Parathyroid adenoma (tissue), 2 donors: ENCODE results near the gene OBSCN.

ENCODE experiments used
- H2AFZ ChIP-seq: fragments of 300-600 bp; sonication (generic); one replicate; pipeline ENCODE4 v1.7.0; 2017; ENCODE audit warnings: antibody characterized with exemption, mild to moderate bottlenecking
- H3K27ac ChIP-seq: fragments of 300-600 bp; sonication (generic); one replicate; pipeline ENCODE4 v1.7.0; 2017
- H3K27me3 ChIP-seq: fragments of 300-600 bp; sonication (generic); one replicate; pipeline ENCODE4 v1.7.0; 2017; ENCODE audit warnings: low read length; ENCODE audit not compliant: control insufficient read depth, insufficient read depth
- H3K36me3 ChIP-seq: fragments of 300-600 bp; sonication (generic); one replicate; pipeline ENCODE4 v1.7.0; 2017; ENCODE audit warnings: low read length; ENCODE audit not compliant: control insufficient read depth, insufficient read depth
- H3K4me1 ChIP-seq: fragments of 300-600 bp; sonication (generic); one replicate; pipeline ENCODE4 v1.7.0; 2017; ENCODE audit warnings: control low read depth
- H3K4me2 ChIP-seq: fragments of 300-600 bp; sonication (generic); one replicate; pipeline ENCODE4 v1.7.0; 2017; ENCODE audit warnings: low read length
- H3K4me3 ChIP-seq: fragments of 300-600 bp; sonication (generic); one replicate; pipeline ENCODE4 v1.7.0; 2017; ENCODE audit warnings: low read depth, low read length
- H3K79me2 ChIP-seq: fragments of 300-600 bp; sonication (generic); one replicate; pipeline ENCODE4 v1.7.0; 2017; ENCODE audit warnings: control low read depth
- H3K9ac ChIP-seq: fragments of 300-600 bp; sonication (generic); one replicate; pipeline ENCODE4 v1.7.0; 2017; ENCODE audit warnings: mild to moderate bottlenecking
- H3K9me3 ChIP-seq: fragments of 300-600 bp; sonication (generic); one replicate; pipeline ENCODE4 v1.7.0; 2017; ENCODE audit warnings: low read length; ENCODE audit not compliant: control insufficient read depth
- TF ChIP-seq, protein P1 (sequence below): fragments of 300-600 bp; sonication (generic); IDR thresholded peaks from one replicate; pipeline ENCODE4 v1.7.0; 2017; ENCODE audit warnings: antibody characterized with exemption, mild to moderate bottlenecking
- donor health status: primary hyperparathyroidism.

The OBSCN gene

DNA sequence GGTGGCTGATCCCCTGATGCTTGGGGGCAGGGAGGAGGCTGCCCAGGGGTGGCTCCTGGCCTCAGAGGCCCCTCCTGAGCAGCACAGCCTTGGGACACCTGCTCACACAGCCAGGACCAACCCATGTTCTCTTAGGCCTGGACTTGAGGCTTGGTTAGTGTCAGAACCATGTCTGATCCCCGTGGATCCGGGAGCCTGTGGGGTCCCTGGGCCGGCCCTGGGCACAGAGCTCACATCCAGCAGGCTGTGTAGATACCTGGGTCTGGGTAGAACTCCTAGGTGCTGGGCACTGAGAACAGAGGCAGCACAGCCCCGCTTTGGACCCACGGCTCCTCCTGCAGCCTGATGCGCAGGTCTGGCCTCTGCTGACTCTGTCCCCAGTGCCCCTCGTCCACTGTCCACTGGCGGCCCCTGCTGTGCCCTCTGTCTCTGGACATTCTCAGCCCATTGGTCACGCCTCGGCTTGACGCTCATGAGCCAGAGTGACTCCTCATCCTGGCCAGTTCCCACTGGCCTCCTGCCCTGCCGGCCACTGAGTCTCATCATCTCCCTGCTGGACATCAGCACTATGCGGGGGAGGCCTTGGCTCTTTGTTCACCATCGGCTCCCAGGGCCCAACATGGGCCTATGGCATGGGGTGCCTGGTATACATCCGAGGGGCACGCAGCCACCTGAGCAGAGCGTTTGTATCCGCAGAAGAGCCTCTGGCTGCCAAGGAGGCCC is 128.6 kb downstream of the OBSCN start:
- Histone ChIP-seq H3K36me3 (no peaks in the 10 kb centered on the region), H3K4me2 (no peak overlapping the region), H3K79me2 (no peaks in the 10 kb centered on the region), H3K9ac (no peak overlapping the region), H3K9me3 (no peaks in the 10 kb centered on the region), H3K4me3 (no peak overlapping the region), H3K27me3 (no peaks in the 10 kb centered on the region), H2AFZ (no peak overlapping the region), H3K4me1 (no peaks in the 10 kb centered on the region), H3K27ac (no peak overlapping the region)
- TF ChIP-seq, protein P1, sequence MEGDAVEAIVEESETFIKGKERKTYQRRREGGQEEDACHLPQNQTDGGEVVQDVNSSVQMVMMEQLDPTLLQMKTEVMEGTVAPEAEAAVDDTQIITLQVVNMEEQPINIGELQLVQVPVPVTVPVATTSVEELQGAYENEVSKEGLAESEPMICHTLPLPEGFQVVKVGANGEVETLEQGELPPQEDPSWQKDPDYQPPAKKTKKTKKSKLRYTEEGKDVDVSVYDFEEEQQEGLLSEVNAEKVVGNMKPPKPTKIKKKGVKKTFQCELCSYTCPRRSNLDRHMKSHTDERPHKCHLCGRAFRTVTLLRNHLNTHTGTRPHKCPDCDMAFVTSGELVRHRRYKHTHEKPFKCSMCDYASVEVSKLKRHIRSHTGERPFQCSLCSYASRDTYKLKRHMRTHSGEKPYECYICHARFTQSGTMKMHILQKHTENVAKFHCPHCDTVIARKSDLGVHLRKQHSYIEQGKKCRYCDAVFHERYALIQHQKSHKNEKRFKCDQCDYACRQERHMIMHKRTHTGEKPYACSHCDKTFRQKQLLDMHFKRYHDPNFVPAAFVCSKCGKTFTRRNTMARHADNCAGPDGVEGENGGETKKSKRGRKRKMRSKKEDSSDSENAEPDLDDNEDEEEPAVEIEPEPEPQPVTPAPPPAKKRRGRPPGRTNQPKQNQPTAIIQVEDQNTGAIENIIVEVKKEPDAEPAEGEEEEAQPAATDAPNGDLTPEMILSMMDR, result no peak

DNA sequence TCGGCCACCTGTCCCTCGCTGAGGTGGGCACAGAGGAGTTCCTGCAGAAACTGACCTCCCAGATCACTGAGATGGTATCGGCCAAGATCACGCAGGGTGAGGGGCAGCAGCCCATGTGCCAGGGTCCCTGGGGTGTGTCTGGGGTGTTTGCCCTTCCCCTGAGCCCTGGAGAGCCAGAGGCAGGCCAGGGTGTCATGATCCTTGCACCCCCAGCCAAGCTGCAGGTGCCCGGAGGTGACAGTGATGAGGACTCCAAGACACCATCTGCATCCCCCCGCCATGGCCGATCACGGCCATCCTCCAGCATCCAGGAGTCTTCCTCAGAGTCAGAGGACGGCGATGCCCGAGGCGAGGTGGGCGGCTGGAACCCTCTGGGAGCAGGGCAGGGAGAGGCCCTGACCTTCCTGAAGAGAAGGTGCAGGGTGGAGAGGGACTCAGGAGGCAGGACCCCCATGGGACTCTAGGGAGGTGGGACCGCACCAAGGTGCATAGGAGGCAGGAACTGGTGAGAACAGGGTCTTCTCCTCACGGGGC is 129.3 kb downstream of the OBSCN start:
- Histone ChIP-seq H3K79me2 (no peaks in the 10 kb centered on the region), H3K4me2 (no peak overlapping the region), H3K9me3 (no peaks in the 10 kb centered on the region), H3K4me3 (no peak overlapping the region), H3K36me3 (no peaks in the 10 kb centered on the region), H2AFZ (no peak overlapping the region), H3K4me1 (no peaks in the 10 kb centered on the region), H3K27ac (no peak overlapping the region), H3K9ac (no peak overlapping the region), H3K27me3 (no peaks in the 10 kb centered on the region)
- TF ChIP-seq, protein P1, result no peak

DNA sequence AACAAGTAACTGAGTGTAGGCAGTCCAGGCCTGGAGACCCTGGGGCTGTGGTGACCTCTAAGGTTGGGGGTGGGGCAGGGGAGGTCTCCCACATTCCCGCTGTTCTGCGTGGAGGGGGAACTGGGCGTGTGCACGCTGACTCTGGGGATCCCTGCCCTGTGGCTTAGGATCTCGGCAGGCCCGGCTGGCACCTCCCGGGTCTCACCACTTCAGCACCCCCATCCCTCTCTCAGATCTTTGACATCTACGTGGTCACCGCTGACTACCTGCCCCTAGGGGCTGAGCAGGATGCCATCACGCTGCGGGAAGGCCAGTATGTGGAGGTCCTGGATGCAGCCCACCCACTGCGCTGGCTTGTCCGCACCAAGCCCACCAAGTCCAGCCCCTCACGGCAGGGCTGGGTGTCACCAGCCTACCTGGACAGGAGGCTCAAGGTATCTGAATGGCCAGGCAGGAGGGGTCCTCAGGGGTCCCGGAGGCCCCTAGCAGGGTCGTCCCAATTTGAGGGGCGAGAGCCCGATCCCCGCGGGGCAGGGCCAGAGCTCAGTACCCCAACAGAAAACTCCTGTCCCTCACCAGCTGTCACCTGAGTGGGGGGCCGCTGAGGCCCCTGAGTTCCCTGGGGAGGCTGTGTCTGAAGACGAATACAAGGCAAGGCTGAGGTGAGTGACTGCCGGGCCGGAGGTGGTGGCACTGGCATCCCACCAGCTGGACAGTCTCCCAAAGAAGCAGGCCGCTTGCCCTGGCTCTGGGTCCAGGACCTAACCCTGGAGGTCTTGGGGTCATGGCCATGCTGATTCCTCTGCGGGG is 130.1 kb downstream of the OBSCN start:
- no peaks in the 10 kb centered on the region for H3K4me1 ChIP-seq
- H3K79me2 ChIP-seq, result no peaks in the 10 kb centered on the region
- H2AFZ ChIP-seq, result no peak overlapping the region
- TF ChIP-seq, protein P1, result no peak
- no peak overlapping the region for H3K9ac ChIP-seq
- H3K4me2 ChIP-seq, result no peak overlapping the region
- H3K9me3 ChIP-seq, result no peaks in the 10 kb centered on the region
- no peak overlapping the region for H3K4me3 ChIP-seq
- H3K27ac ChIP-seq, result no peak overlapping the region
- H3K27me3 ChIP-seq, result no peaks in the 10 kb centered on the region
- no peaks in the 10 kb centered on the region for H3K36me3 ChIP-seq

DNA sequence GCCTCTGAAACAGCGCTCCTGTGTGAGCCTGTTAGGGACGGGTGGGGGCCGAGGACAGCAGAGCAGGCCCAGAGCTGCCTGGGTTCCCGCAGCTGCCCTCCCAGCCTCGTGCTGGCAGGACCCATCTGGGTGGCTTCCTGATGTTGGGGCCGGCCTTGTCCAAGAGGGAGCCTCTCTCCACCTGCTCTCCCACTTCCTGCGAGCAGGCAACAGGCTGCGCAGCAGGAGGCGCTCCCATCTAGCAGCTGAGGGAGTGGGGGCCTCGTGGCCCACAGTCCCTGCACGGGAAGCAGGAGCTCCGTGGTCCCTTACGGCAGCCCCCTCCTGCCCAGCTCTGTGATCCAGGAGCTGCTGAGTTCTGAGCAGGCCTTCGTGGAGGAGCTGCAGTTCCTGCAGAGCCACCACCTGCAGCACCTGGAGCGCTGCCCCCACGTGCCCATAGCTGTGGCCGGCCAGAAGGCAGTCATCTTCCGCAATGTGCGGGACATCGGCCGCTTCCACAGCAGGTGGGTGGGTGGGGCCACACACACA is 130.7 kb downstream of the OBSCN start:
- H3K4me1 ChIP-seq, result no peaks in the 10 kb centered on the region
- no peak overlapping the region for H3K4me3 ChIP-seq
- no peak overlapping the region for H2AFZ ChIP-seq
- TF ChIP-seq, protein P1, result no peak
- H3K79me2 ChIP-seq, result no peaks in the 10 kb centered on the region
- H3K27ac ChIP-seq, result no peak overlapping the region
- H3K4me2 ChIP-seq, result no peak overlapping the region
- H3K9ac ChIP-seq, result no peak overlapping the region
- H3K9me3 ChIP-seq, result no peaks in the 10 kb centered on the region
- no peaks in the 10 kb centered on the region for H3K27me3 ChIP-seq
- no peaks in the 10 kb centered on the region for H3K36me3 ChIP-seq
